ENCODE data around the gene ITGB5.

The ITGB5 gene

GRCh38 chr3:124748560-124749198 lies 138.5 kb downstream of the ITGB5 start:
- POLR2A ChIA-PET, result no interaction called here
- no peak for TF ChIP-seq CTCF (IDR thresholded peaks at IDR 0.05; ENCODE audit: insufficient read depth, low read length, missing control alignments)
- H3K4me3 ChIP-seq (ENCODE audit: low read depth, low read length), result no peak overlapping the region
- CTCF ChIA-PET, result no interaction called here
- no peak for DNase-seq (ENCODE audit: low read depth, low spot score)

- H3K4me3 ChIP-seq (ENCODE audit: low read depth, low read length), result no peak overlapping the region
- ChIA-PET CTCF (interaction anchor here (0.6 to 5.1 kb wide), 6 partner anchors 11 to 182 kb away, joined by 3 to 21 read pairs (median 6); no protein-coding TSS in a partner anchor), POLR2A (interaction anchor here (1.7 kb wide), 1 partner anchor 12 kb away, joined by 4 read pairs; no protein-coding TSS in a partner anchor)
- DNase-seq (ENCODE audit: low read depth, low spot score), result no peak
- no peak for TF ChIP-seq CTCF (IDR thresholded peaks at IDR 0.05; ENCODE audit: insufficient read depth, low read length, missing control alignments)
These were observed 139.8 kb downstream of the ITGB5 start for GRCh38 chr3:124747111-124747981.

- DNase-seq (ENCODE audit: low read depth, low spot score), result no peak
- POLR2A ChIA-PET, result no interaction called here
- no peak overlapping the region for H3K4me3 ChIP-seq (ENCODE audit: low read depth, low read length)
- TF ChIP-seq CTCF (IDR thresholded peaks at IDR 0.05; ENCODE audit: insufficient read depth, low read length, missing control alignments), result no peak
- CTCF ChIA-PET, result interaction anchor here (1.3 to 5.1 kb wide), 2 partner anchors 15 to 156 kb away, joined by 5 to 21 read pairs; no protein-coding TSS in a partner anchor
These were observed 141.4 kb downstream of the ITGB5 start for GRCh38 chr3:124745756-124746155.

GRCh38 chr3:124741027-124741426 lies 146.1 kb downstream of the ITGB5 start:
- no peak for DNase-seq (ENCODE audit: low read depth, low spot score)
- ChIA-PET POLR2A (no interaction called here), CTCF (interaction anchor here (1.0 to 1.8 kb wide), 4 partner anchors 9 to 176 kb away, joined by 3 to 7 read pairs (median 4); no protein-coding TSS in a partner anchor)
- TF ChIP-seq CTCF (IDR thresholded peaks at IDR 0.05; ENCODE audit: insufficient read depth, low read length, missing control alignments), result no peak
- H3K4me3 ChIP-seq (ENCODE audit: low read depth, low read length), result no peak overlapping the region

GRCh38 chr3:124731760-124732159 lies 155.4 kb downstream of the ITGB5 start:
- no peak for TF ChIP-seq CTCF (IDR thresholded peaks at IDR 0.05; ENCODE audit: insufficient read depth, low read length, missing control alignments)
- H3K4me3 ChIP-seq (ENCODE audit: low read depth, low read length), result no peak overlapping the region
- ChIA-PET POLR2A (no interaction called here), CTCF (interaction anchor here (1.5 to 2.8 kb wide), 5 partner anchors 8 to 172 kb away, joined by 4 to 14 read pairs (median 9); no protein-coding TSS in a partner anchor)
- no peak for DNase-seq (ENCODE audit: low read depth, low spot score)

GRCh38 chr3:124730941-124731297 lies 156.2 kb downstream of the ITGB5 start:
- POLR2A ChIA-PET, result no interaction called here
- TF ChIP-seq CTCF (IDR thresholded peaks at IDR 0.05; ENCODE audit: insufficient read depth, low read length, missing control alignments), result no peak
- peak overlapping the region; percentile 100 for H3K4me3 ChIP-seq (ENCODE audit: low read depth, low read length)
- CTCF ChIA-PET, result interaction anchor here (1.0 to 2.8 kb wide), 5 partner anchors 9 to 171 kb away, joined by 3 to 14 read pairs (median 9); no protein-coding TSS in a partner anchor
- no peak for DNase-seq (ENCODE audit: low read depth, low spot score)

All from AG04449 (cell line).